Lung (tissue), 12 donors: ENCODE data around the gene SUMO3. TPM values are rescaled to one million over a fixed set of nuclear protein-coding genes. Genes with fewer than 3 reads are reported as not detected.

Experiments
- ATAC-seq: fragments of 200-7000 bp; cut with Tn5 transposase; one replicate; pipeline ENCODE4 v1.9.1; 2020; ENCODE audit warnings: moderate number of reproducible peaks; ENCODE audit not compliant: insufficient read depth, low FRiP score
- DNase-seq, 3 donors: peaks; one replicate each; pipeline ENCODE4 v3.0.0-alpha.2; 2013 to 2017
- H3K27ac ChIP-seq, 2 donors: one replicate each; pipeline ENCODE4 v1.5.1; 2013; ENCODE audit warnings: mild to moderate bottlenecking in 2 of 2, moderate library complexity in 2 of 2, control low read depth in 1 of 2, inconsistent platforms in 1 of 2, low read depth in 1 of 2, low read length in 1 of 2
- H3K27me3 ChIP-seq, 3 donors: one replicate each; pipeline ENCODE4 v1.5.1; 2013; ENCODE audit warnings: low read length in 2 of 3; ENCODE audit not compliant: control insufficient read depth in 3 of 3, insufficient read depth in 3 of 3
- H3K36me3 ChIP-seq, 4 donors: one replicate each; pipeline ENCODE4 v1.5.1; 2013; ENCODE audit warnings: low read length in 4 of 4, mild to moderate bottlenecking in 1 of 4, moderate library complexity in 1 of 4; ENCODE audit not compliant: control insufficient read depth in 4 of 4, insufficient read depth in 4 of 4
- H3K4me1 ChIP-seq, 5 donors: one replicate each; pipeline ENCODE4 v1.5.1; 2013; ENCODE audit warnings: low read length in 5 of 5, mild to moderate bottlenecking in 2 of 5, moderate library complexity in 1 of 5; ENCODE audit not compliant: control insufficient read depth in 5 of 5, insufficient read depth in 5 of 5
- H3K4me3 ChIP-seq: one replicate; pipeline ENCODE4 v1.5.1; 2013; ENCODE audit warnings: mild to moderate bottlenecking, control low read depth, moderate library complexity
- H3K9ac ChIP-seq, 2 donors: one replicate each; pipeline ENCODE4 v1.5.1; 2013; ENCODE audit warnings: low read length in 2 of 2, control low read depth in 1 of 2; ENCODE audit not compliant: insufficient read depth in 1 of 2
- H3K9me3 ChIP-seq, 4 donors: one replicate each; pipeline ENCODE4 v1.5.1; 2013; ENCODE audit warnings: low read length in 3 of 4, mild to moderate bottlenecking in 1 of 4, moderate library complexity in 1 of 4; ENCODE audit not compliant: control insufficient read depth in 4 of 4, insufficient read depth in 3 of 4
- CTCF ChIP-seq: IDR thresholded peaks from 2 replicates; pipeline ENCODE4 v1.5.1; 2012; ENCODE audit warnings: mild to moderate bottlenecking; ENCODE audit errors: control extremely low read depth, extremely low read depth
- WGBS, 2 donors: extraction: QIAGEN DNeasy Blood & Tissue Kit; methylation state at CpG; one replicate each; pipeline ENCODE4 v1.1.7; 2013; 5-methylcytosine and 5-hydroxymethylcytosine counted together
- polyA plus RNA-seq, 2 donors: library from polyadenylated mRNA; stranded (reverse); fragments of 200-250 nt; gene quantifications; one replicate each; pipeline ENCODE4 v1.2.1, GENCODE V29; 2013
- total RNA-seq, 2 donors: library from RNA; depleted of rRNA in 1 of 2; stranded (reverse); fragments of >200 nt in 1 of 2; gene quantifications; one replicate each; pipeline ENCODE4 v1.2.1, GENCODE V29; 2014 to 2021
- donor health status: control.
- donor health status: control.
- donor health status: Bipolar disorder and iron deficiency.
- donor health status: healthy.
- donor health status: DM: yes; HTN: yes; CAD: no.

The SUMO3 gene
- total and polyA plus RNA-seq, 4 donors = 40.4 to 96.4 (median 66.0) TPM

- WGBS, 2 donors = 90% methylated on average over 34 of the region's 34 CpGs
- no peaks in the 10 kb centered on the region for H3K9me3 ChIP-seq
- no peak overlapping the region for H3K4me3 ChIP-seq
- peaks cover 0 to 3% (median 0%) of the 10 kb centered on the region in 5 donors for H3K4me1 ChIP-seq
- no peaks in the 10 kb centered on the region for H3K27me3 ChIP-seq
- H3K36me3 ChIP-seq = peaks cover 19 to 71% (median 28%) of the 10 kb centered on the region in 4 donors
- no peak for TF ChIP-seq CTCF
- ATAC-seq (no peak), DNase-seq (no peak)
- H3K9ac ChIP-seq = no peak overlapping the region
- no peak overlapping the region for H3K27ac ChIP-seq
Measured at GRCh38 chr21:44853601-44854390, 35.9 kb upstream of the SUMO3 start.

- no peak for ATAC-seq
- H3K27ac ChIP-seq = no peak overlapping the region
- no peak for TF ChIP-seq CTCF
- H3K4me3 ChIP-seq = no peak overlapping the region
- WGBS, 2 donors = 87% methylated on average over 26 of the region's 26 CpGs
- no peaks in the 10 kb centered on the region for H3K27me3 ChIP-seq
- H3K4me1 ChIP-seq = peaks cover 0 to 10% (median 8%) of the 10 kb centered on the region in 5 donors
- no peak overlapping the region for H3K9ac ChIP-seq
- DNase-seq = no peak
- H3K36me3 ChIP-seq = peaks cover 19 to 60% (median 21%) of the 10 kb centered on the region in 4 donors
- no peaks in the 10 kb centered on the region for H3K9me3 ChIP-seq
Measured at GRCh38 chr21:44850905-44851657, 33.2 kb upstream of the SUMO3 start.

GRCh38 chr21:44850208-44850800 lies 32.4 kb upstream of the SUMO3 start:
- H3K9ac ChIP-seq = no peak overlapping the region
- H3K27me3 ChIP-seq = no peaks in the 10 kb centered on the region
- H3K27ac ChIP-seq = no peak overlapping the region
- H3K9me3 ChIP-seq = no peaks in the 10 kb centered on the region
- WGBS, 2 donors = 86 to 91% methylated on average over 20 of the region's 20 CpGs
- H3K4me3 ChIP-seq = no peak overlapping the region
- H3K4me1 ChIP-seq = peaks cover 0 to 18% (median 8%) of the 10 kb centered on the region in 5 donors
- peaks cover 13 to 52% (median 18%) of the 10 kb centered on the region in 4 donors for H3K36me3 ChIP-seq
- no peak for DNase-seq
- ATAC-seq = no peak
- no peak for TF ChIP-seq CTCF
